ENCODE results near the gene NOTCH2.

Gene NOTCH2

GRCh38 chr1:119917304-119918055 lies 152.0 kb downstream of the NOTCH2 start:
- TF ChIP-seq CTCF (IDR thresholded peaks at IDR 0.05; ENCODE audit: low read depth, low read length) = no peak
- no peak overlapping the region for H3K4me3 ChIP-seq (ENCODE audit: low read depth, low read length)

- TF ChIP-seq CTCF (IDR thresholded peaks at IDR 0.05; ENCODE audit: low read depth, low read length) = no peak
- H3K4me3 ChIP-seq (ENCODE audit: low read depth, low read length) = no peak overlapping the region
Measured at GRCh38 chr1:119915517-119915916, 153.9 kb downstream of the NOTCH2 start.

- TF ChIP-seq CTCF (IDR thresholded peaks at IDR 0.05; ENCODE audit: low read depth, low read length) = no peak
- no peak overlapping the region for H3K4me3 ChIP-seq (ENCODE audit: low read depth, low read length)
Measured at GRCh38 chr1:119914071-119914470, 155.4 kb downstream of the NOTCH2 start.

- no peak for TF ChIP-seq CTCF (IDR thresholded peaks at IDR 0.05; ENCODE audit: low read depth, low read length)
- no peak overlapping the region for H3K4me3 ChIP-seq (ENCODE audit: low read depth, low read length)
Measured at GRCh38 chr1:119912963-119913362, 156.5 kb downstream of the NOTCH2 start.

- no peak for TF ChIP-seq CTCF (IDR thresholded peaks at IDR 0.05; ENCODE audit: low read depth, low read length)
Measured at GRCh38 chr1:119911775-119912174, 157.7 kb downstream of the NOTCH2 start.

GRCh38 chr1:119910618-119911017 lies 158.8 kb downstream of the NOTCH2 start:
- no peak for TF ChIP-seq CTCF (IDR thresholded peaks at IDR 0.05; ENCODE audit: low read depth, low read length)
- no peak overlapping the region for H3K4me3 ChIP-seq (ENCODE audit: low read depth, low read length)

More at GRCh38 chr1:119911775-119912174, 157.7 kb downstream of the NOTCH2 start:
- no peak overlapping the region for H3K4me3 ChIP-seq (ENCODE audit: low read depth, low read length)

- no peak overlapping the region for H3K4me3 ChIP-seq (ENCODE audit: low read depth, low read length)
- no peak for TF ChIP-seq CTCF (IDR thresholded peaks at IDR 0.05; ENCODE audit: low read depth, low read length)
Measured at GRCh38 chr1:119909890-119910596, 159.4 kb downstream of the NOTCH2 start.

All from WI38 (cell line).